LNCAP (cell line): ENCODE data around the gene SLC9A8.

ENCODE experiments used
- TF ChIP-seq, protein P1 (sequence below): fragments of 450-650 bp; IDR thresholded peaks from 2 replicates; pipeline ENCODE4 v1.5.1; 2017; ENCODE audit warnings: mild to moderate bottlenecking

The SLC9A8 gene

DNA sequence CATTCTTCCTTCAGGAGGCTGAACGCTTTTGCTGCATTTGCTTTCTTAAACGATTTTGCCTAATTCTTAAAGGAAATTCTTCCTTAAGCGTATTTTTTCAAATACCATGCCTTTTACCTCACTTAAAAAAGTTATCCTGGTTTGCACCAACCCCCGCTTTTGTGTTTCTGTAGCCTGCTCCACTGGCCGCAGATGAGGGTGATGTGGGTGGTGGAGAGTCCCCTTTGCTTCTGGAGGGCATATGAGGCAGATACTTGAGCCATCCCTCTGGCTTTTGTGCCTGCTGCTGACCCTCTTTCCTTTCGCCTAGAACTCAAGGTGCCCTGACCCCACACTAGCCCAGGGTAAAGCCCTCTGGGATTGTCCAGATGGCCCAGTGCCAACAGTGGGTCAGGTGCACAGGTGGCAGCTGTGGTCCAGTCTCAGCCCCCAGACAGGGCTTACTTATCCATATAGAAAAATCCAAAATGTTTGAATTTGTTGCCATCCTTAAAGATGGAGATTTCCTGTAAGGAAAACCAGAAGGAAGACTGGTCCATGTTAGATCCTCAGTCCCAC, 58.8 kb downstream of the SLC9A8 start:
- TF ChIP-seq, protein P1, sequence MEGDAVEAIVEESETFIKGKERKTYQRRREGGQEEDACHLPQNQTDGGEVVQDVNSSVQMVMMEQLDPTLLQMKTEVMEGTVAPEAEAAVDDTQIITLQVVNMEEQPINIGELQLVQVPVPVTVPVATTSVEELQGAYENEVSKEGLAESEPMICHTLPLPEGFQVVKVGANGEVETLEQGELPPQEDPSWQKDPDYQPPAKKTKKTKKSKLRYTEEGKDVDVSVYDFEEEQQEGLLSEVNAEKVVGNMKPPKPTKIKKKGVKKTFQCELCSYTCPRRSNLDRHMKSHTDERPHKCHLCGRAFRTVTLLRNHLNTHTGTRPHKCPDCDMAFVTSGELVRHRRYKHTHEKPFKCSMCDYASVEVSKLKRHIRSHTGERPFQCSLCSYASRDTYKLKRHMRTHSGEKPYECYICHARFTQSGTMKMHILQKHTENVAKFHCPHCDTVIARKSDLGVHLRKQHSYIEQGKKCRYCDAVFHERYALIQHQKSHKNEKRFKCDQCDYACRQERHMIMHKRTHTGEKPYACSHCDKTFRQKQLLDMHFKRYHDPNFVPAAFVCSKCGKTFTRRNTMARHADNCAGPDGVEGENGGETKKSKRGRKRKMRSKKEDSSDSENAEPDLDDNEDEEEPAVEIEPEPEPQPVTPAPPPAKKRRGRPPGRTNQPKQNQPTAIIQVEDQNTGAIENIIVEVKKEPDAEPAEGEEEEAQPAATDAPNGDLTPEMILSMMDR, result no peak

DNA sequence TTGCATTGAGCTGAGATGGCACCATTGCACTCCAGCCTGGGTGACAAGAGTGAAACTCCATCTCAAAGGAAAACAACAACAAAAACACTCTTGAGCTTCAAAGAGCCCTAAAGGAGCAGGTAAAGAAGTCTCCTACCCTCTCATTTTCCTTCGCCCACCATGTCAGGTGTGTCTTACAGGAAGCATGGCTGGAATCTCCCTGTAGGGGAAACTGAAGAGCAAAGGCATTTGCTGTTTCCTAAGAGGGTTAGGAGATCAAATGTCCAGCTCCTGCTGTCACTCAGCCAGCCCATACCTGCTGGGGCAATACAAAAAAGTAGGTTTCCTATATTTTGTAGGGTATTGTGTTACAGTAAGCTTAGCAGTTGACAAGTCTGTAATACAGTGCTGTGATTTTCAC, 59.4 kb downstream of the SLC9A8 start:
- TF ChIP-seq, protein P1, result no peak

DNA sequence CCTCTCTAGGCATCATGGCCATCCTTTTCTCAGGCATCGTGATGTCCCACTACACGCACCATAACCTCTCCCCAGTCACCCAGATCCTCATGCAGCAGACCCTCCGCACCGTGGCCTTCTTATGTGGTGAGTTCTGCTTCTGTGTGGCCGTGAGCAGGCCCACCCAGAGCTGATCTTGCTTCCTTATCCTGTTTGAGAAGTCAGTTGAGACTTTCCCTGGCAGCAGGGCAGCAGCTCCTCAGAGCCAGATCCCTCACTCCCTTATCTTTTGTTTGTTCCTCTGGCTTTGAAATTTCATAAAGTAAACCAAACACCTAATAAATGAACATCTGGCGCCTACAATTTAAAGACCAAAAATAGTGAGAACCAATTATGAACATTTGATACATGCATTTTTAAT, 62.1 kb downstream of the SLC9A8 start:
- TF ChIP-seq, protein P1, result no peak

DNA sequence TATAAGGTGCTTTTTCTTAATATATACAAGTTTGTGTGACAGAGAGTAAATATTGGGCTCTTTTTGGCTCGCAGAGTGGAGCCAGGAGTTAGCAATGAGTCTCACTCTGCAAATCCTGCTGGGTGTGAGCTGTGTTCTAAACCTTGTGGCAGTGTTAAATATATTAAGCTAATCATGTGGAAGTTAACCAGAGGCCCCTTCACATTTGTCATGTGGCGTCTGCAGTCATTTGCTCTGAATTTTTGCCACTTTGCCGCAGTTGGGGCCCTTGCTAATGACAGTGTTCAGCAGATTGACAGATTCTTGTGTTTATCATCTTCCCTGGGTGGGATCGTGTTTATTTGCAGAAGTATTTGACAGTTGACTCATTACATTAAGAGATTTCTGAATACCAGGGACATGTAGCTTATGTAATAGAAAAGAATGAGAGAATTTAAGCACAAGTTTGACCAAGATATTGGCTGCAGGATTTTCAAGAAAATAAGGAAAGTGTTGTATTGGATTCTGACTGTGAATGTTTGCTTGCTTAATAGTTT, 64.8 kb downstream of the SLC9A8 start:
- TF ChIP-seq, protein P1, result no peak

DNA sequence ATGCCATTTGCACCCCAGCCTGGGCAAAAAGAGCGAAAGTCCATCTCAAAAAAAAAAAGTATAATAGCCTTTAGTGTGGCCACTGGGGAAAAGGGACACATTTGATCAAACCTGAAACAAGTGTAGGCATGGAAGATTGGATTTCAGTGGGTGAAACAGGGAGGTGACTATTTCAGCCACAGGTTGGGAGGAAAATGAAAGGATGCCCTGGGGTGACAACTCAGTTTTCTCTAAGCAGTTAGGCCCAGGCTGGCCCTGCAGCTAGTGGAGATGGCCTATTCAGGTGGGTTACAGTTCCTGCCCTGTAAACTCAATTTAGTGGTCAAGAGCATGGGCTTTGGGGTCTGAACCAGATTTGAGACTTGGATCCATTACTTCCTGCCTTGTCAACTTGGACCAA, 66.3 kb downstream of the SLC9A8 start:
- TF ChIP-seq, protein P1, result no peak

DNA sequence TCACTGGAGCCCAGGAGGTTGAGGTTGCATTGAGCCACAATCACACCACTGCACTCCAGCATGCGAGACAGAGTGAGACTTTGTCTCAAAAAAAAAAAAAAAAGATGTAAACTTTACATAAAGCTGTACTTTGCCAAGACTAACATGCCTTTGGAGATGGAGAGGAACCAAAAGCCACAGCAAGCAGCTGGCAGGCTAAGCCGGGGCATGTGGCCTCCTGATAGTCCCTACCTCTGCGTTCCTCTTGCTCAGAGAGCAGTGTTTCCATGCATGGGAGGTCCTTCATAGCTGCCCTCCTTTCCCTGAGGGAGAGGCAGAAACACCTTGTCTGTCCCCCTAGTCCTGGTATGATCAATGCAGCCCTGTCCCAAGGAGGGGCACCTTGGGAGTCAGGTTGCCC, 67.5 kb downstream of the SLC9A8 start:
- TF ChIP-seq, protein P1, result no peak

DNA sequence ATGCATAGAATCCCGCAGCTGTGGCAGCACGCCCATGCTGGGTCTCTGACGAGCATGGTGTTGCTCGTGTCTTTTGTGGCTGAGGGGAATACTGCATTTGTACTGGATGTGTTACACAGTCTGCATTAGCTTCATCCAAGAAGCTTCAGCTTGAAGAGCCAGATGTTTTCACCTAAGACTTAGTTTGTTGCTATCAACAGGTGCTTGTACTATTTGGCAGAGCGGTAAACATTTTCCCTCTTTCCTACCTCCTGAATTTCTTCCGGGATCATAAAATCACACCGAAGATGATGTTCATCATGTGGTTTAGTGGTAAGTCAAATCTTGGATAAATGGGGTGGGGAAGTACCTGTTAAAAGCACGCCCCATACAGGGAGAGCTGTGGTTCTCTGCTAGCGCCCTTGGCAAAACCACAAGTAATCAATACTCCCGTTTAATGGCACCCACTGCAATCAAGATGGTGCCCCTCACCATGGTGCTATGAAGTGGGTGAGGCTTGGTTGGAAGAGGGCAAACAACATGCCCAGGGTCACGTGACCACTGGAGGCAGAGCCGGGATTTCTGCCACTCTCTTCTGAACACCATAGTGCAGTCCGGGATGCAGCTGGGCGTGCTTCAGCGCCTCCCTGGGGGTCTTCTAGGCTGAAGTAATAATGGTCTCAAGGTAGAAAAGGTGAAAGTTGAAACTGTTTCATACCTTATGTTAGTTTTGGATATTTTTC, 68.3 kb downstream of the SLC9A8 start:
- TF ChIP-seq, protein P1, result no peak
